HEK293 (cell line): ENCODE data around the gene LPAR6.

Source experiments
- GLI2 ChIP-seq: fragments of 450-650 bp; formaldehyde crosslinking; IDR thresholded peaks from 2 replicates; pipeline ENCODE4; 2017; ENCODE audit warnings: missing biosample characterization, missing genetic modification characterization, low read depth, borderline replicate concordance
- GLIS2 ChIP-seq: fragments of 450-650 bp; formaldehyde crosslinking; IDR thresholded peaks from 2 replicates; pipeline ENCODE4 v1.5.1; 2016; ENCODE audit warnings: missing biosample characterization, missing genetic modification characterization
- SETDB1 ChIP-seq: IDR thresholded peaks from one replicate; pipeline ENCODE4 v1.6.1; 2017; ENCODE audit warnings: mild to moderate bottlenecking, low read length, moderate library complexity, mixed read lengths; ENCODE audit not compliant: insufficient read length
- ZNF121 ChIP-seq: fragments of 450-650 bp; formaldehyde crosslinking; IDR thresholded peaks from 2 replicates; pipeline ENCODE4 v1.5.1; 2016; ENCODE audit warnings: missing biosample characterization, missing genetic modification characterization
- ZNF335 ChIP-seq: fragments of 450-650 bp; formaldehyde crosslinking; conservative IDR thresholded peaks from 2 replicates; pipeline ENCODE4 v1.5.1; 2016; ENCODE audit warnings: missing biosample characterization, missing genetic modification characterization
- ZNF629 ChIP-seq: fragments of 450-650 bp; formaldehyde crosslinking; IDR thresholded peaks from 2 replicates; pipeline ENCODE4 v1.5.1; 2017; ENCODE audit warnings: missing biosample characterization, missing genetic modification characterization
- TF ChIP-seq, protein P1 (sequence below): IDR thresholded peaks from 2 replicates; pipeline ENCODE4 v1.6.1; 2011; ENCODE audit warnings: mild to moderate bottlenecking, low read depth, low read length, borderline replicate concordance
- TF ChIP-seq, protein P2 (sequence below): fragments of 450-650 bp; formaldehyde crosslinking; IDR thresholded peaks from 2 replicates; pipeline ENCODE4 v1.5.1; 2016; ENCODE audit warnings: missing biosample characterization, missing genetic modification characterization
- TF ChIP-seq, protein P3 (sequence below): fragments of 450-650 bp; formaldehyde crosslinking; IDR thresholded peaks from 2 replicates; pipeline ENCODE4 v1.5.1; 2016; ENCODE audit warnings: missing biosample characterization, missing genetic modification characterization

DNA sequence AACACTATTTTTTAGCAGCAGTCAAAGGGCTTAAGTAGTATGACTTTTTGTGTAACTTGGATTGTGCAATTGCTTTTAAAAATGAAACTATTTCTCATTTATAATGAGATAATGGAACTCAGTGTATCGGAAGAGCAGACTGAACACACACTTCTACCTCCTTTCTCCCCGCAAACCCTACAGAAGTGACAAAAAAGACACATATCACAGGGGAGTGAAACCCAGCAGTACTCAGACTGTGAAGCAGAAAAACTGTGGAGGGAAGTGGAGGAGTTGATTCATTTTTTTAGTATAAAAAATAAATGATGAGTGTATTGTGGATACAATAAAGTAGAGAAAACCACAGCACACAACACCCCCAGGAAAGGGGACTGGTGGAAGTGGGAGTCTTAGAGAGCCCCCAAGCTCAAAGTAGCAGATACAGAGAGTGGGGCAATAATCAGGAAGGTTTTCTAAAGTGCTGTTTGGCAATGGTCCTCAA, 9.7 kb downstream of the LPAR6 start:
- TF ChIP-seq, protein P1, sequence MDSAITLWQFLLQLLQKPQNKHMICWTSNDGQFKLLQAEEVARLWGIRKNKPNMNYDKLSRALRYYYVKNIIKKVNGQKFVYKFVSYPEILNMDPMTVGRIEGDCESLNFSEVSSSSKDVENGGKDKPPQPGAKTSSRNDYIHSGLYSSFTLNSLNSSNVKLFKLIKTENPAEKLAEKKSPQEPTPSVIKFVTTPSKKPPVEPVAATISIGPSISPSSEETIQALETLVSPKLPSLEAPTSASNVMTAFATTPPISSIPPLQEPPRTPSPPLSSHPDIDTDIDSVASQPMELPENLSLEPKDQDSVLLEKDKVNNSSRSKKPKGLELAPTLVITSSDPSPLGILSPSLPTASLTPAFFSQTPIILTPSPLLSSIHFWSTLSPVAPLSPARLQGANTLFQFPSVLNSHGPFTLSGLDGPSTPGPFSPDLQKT: no peak
- TF ChIP-seq GLI2: no peak
- TF ChIP-seq, protein P2, sequence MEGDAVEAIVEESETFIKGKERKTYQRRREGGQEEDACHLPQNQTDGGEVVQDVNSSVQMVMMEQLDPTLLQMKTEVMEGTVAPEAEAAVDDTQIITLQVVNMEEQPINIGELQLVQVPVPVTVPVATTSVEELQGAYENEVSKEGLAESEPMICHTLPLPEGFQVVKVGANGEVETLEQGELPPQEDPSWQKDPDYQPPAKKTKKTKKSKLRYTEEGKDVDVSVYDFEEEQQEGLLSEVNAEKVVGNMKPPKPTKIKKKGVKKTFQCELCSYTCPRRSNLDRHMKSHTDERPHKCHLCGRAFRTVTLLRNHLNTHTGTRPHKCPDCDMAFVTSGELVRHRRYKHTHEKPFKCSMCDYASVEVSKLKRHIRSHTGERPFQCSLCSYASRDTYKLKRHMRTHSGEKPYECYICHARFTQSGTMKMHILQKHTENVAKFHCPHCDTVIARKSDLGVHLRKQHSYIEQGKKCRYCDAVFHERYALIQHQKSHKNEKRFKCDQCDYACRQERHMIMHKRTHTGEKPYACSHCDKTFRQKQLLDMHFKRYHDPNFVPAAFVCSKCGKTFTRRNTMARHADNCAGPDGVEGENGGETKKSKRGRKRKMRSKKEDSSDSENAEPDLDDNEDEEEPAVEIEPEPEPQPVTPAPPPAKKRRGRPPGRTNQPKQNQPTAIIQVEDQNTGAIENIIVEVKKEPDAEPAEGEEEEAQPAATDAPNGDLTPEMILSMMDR (tag by site-specific recombination): no peak
- TF ChIP-seq ZNF121: no peak
- no peak for TF ChIP-seq ZNF629
- no peak for TF ChIP-seq GLIS2 (tag by site-specific recombination)
- TF ChIP-seq SETDB1: no peak
- no peak for TF ChIP-seq ZNF335 (tag by site-specific recombination)
- TF ChIP-seq, protein P3, sequence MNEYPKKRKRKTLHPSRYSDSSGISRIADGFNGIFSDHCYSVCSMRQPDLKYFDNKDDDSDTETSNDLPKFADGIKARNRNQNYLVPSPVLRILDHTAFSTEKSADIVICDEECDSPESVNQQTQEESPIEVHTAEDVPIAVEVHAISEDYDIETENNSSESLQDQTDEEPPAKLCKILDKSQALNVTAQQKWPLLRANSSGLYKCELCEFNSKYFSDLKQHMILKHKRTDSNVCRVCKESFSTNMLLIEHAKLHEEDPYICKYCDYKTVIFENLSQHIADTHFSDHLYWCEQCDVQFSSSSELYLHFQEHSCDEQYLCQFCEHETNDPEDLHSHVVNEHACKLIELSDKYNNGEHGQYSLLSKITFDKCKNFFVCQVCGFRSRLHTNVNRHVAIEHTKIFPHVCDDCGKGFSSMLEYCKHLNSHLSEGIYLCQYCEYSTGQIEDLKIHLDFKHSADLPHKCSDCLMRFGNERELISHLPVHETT: no peak
